AG08396 (cell line): Measurements from ENCODE around the gene B4GALT5.

ENCODE experiments used
- DNase-seq: peaks from one replicate; pipeline ENCODE4 v3.0.0; 2012; ENCODE audit warnings: low spot score, mixed read lengths

The B4GALT5 gene

DNA sequence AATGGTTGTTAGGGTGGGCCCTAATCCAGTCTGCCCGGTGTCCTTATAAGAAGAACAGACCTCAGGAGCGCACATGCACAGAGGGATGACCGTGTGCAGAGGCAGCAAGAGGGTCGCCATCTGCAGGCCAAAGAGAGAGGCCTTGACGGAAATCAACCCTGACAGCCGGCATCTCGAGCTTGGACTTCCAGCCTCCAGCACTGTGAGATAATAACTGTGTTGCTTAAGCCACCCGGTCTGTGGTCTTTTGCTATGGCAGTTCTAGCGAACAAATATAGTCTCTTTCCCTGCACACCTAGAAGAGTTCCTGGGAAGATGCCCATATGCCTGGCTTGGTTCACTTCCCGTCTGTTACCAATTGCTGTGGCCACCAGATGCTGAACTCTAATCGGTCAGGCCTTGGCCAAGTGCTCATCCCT is 110.5 kb downstream of the B4GALT5 start:
- DNase-seq: no peak

- DNase-seq: no peak
Measured at GRCh38 chr20:49602345-49603208, 111.1 kb downstream of the B4GALT5 start.

GRCh38 chr20:49601153-49601924 is 112.3 kb downstream of the B4GALT5 start:
- no peak for DNase-seq

DNA sequence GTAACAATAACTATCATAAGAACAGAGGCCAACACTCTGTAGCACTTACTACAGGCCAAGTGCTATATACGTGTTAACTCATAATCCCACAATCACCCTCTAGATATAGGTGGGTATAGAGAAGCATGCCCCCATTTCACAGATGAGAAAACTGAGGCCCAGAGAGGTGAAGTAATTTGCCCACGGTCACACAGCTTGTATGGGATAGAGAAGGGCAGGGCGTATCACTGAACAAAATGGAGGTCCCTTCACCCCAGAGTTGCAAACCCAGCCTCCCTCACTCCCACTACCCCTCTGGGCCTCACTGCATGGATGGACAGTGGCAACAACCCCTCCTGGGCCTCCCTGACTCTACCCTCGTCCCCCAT is 113.9 kb downstream of the B4GALT5 start:
- no peak for DNase-seq

DNA sequence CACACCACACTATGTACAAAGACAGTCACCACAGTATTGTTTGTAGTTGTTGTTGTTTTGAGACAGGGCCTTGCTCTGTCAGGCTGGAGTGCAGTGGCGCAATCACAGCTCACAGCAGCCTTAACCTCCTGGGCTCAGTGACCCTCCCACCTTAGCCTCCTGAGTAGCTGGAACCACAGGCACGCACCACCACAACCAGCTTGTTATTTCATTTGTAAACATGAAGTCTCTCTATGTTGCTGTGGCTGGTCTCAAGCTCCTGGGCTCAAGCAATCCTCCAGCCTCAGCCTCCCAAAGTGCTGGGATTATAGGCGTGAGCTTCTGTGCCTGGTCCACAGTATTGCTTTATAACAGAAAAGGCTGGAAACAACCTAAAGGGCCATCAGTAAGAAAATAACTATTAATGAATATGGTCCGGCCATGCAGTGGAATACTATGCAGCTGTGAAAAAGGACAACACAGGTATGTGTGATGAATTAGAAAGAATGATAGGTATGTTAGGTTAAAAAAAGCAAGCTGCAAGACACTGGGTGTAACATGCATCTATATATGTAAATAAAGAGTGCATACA is 115.8 kb downstream of the B4GALT5 start:
- DNase-seq: no peak

GRCh38 chr20:49595811-49596561 is 117.7 kb downstream of the B4GALT5 start:
- no peak for DNase-seq

DNA sequence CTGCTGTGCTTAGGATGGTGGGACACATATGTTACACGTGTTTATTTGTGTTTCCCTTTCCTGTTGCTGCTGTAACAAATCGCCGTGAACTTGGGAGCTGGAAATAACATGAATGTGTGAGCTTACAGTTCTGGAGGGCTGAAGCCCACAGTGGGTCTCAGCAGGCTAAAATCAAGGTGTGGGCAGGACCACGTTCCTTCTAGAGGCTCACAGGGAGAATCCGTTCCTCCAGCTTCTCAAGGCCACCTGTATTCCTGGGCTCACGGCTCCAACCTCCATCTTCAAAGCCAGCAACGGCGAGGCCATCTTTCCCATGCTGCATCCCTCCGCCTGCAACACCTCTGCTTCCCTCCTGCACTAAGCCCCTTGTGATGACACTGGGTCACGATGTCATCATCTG is 118.3 kb downstream of the B4GALT5 start:
- DNase-seq: no peak

DNA sequence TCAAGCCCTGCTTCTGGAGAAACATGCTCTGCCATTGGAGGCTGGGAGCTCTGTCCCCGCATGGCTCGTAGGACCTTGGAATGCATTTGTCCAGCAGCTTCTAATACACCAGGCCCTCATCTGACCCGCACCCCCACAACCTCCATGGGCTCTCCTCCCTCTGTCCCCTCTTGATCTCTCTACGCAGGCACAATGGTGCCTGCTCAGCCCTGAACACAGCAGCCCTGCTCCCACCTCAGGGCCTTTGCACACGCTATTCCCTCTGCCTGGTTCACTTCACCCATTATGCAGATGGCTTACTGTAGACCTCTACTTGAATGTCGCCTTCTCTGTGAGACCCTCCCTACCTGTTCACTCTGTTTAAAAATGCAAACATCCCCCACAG is 118.8 kb downstream of the B4GALT5 start:
- DNase-seq: no peak

DNA sequence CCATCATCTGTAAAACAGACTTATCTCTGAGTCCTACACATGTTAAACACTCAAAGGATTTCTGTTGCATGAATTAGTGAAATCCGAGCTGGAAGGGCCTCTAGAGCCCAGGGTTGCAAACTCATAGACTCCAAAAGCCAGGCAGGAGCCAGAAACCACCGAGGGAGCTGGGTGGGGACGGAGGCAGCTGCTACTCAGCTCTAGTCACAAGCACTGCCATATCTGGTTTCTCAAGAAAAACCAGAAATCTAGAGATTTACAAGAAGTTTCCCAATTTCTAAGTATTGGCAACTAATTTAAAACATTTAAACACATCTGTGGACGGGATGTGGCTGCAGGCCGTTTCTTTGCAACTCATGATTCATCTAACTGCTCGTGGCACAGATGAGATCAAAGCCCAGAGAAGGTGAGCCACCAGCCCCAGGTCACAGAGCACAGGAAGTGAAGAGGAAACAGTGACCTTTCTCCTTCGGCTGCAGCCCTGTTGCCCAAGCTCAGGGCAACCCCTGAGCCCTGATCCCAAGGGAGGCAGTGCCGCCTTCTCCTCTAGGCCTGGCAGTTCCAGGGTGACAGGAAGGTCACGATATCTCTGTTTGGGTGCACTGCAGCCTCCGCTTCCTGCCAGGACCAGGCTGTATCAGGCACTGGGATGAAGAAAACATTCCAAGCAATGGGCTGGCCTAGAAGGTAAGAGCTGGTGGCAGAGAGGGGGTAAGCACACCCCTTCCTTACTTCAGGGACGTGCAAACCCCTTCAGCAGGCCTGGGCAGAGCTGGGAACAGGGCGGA is 119.3 kb downstream of the B4GALT5 start:
- peak; percentile 65 for DNase-seq

- DNase-seq: no peak
Measured at GRCh38 chr20:49593466-49594142, 120.1 kb downstream of the B4GALT5 start.

DNA sequence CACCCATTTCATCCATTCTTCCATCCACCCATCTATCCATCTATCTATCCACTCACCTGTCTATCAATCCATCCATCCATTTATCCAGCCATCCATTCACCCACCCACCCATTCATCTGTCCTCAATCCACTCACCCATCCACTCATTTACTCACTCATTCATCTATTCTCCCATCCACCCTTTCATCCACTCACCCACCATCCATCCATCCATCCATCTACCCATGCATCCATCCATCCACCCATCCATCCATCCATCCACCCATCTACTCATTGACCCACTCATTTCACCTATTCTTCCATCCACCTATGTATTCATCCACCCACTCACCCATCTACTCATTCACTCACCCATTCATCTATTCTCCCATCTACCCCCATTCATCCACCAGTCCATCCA is 121.6 kb downstream of the B4GALT5 start:
- no peak for DNase-seq

DNA sequence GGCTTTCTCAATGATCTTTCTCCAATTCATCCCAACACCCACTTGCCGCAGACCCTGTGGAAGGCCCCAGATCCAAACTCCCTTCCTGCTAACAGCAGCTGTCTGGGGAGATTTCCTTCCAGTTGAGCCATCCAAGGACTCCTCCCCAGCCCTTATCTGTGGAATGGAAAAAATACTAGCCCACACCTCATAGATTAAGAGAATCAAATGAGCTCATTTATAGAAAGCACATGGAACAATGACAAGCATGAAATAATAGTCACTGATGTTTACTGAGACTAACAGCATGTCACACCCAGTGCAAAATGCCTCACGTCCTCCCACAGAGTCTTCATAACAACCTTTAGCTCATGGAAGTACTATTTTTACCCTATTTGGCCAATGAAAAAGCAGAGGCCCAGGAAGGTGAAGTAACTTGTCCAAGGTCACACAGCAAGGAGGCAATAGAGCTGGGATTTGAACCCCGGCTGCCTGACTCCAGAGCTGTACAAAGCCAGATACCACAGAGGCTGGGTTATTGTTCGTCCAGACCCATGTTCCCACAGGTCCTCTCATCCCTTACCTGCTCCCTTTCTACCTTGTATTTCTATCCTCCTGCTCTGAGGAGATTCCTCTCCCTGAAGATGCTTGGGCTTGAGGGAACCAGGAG is 122.3 kb downstream of the B4GALT5 start:
- no peak for DNase-seq

DNA sequence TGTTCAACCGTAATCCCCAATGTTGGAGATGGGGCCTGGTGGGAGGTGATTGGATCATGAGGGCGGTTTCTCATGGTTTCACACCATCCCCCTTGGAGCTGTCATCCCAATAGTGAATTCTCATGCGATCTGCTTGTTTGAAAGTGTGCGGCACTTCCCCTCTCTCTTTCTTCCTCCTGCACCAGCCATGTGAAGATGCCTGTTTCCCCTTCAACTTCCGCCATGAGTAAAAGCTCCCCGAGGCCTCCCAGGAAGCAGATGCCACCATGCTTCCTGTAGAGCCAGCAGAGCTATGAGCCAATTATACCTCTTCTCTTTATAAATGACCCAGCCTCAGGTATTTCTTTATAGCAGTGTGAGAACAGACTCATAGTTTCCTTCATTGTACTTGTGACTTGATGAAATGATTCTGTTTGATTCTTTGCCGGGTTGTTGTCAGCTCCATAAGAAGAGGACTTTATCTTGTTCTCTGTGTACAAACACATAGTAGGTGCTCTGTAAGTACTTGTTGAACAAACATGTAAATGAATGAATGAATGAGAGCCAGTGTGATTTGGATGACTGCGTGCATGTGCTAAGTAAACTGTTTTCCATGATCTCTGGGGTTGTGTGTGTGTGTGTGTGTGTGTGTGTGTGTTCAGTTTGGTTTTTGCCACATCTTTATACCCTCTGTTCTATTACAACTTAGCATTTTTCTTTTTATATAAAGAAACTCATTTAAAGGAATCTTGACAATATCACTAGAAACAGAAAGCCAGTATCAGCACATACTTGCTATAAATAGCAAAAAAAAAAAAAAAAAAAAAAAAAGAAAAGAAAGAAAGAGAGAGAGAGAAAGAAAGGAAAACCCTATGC is 123.3 kb downstream of the B4GALT5 start:
- no peak for DNase-seq

- no peak for DNase-seq
Measured at GRCh38 chr20:49589747-49590146, 123.9 kb downstream of the B4GALT5 start.

GRCh38 chr20:49587111-49587570 is 126.5 kb downstream of the B4GALT5 start:
- DNase-seq: no peak

DNA sequence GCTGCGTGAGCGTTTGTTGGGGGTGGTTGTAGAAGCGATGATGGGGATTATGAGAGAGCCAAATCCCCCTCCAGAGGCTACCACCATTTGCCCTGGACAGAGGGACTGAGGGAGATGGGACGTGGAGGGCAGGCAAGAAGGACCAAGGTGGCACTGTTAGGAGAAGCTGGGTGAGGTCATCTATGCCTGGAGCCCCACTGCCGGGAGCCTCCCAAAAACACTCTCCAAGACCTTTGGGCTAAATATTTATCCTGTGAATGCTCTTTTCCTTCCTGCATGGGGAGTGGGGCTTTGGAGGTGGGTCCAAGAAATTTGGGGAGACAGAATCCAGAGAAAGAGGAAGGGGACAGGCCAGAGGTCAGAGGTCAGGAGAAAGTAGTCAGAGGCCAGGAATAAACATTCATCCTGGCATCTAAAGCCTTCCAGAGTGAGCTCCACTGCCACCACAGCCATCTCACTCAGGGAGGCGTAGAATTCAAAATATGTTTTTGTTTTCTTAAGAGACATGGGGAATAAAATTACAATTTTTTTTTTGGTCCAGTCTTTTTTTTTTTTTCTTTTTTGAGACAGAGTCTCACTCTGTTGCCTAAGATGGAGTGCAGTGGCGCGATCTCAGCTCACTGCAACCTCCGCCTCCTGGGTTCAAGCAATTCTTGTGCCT is 128.0 kb downstream of the B4GALT5 start:
- no peak for DNase-seq

DNA sequence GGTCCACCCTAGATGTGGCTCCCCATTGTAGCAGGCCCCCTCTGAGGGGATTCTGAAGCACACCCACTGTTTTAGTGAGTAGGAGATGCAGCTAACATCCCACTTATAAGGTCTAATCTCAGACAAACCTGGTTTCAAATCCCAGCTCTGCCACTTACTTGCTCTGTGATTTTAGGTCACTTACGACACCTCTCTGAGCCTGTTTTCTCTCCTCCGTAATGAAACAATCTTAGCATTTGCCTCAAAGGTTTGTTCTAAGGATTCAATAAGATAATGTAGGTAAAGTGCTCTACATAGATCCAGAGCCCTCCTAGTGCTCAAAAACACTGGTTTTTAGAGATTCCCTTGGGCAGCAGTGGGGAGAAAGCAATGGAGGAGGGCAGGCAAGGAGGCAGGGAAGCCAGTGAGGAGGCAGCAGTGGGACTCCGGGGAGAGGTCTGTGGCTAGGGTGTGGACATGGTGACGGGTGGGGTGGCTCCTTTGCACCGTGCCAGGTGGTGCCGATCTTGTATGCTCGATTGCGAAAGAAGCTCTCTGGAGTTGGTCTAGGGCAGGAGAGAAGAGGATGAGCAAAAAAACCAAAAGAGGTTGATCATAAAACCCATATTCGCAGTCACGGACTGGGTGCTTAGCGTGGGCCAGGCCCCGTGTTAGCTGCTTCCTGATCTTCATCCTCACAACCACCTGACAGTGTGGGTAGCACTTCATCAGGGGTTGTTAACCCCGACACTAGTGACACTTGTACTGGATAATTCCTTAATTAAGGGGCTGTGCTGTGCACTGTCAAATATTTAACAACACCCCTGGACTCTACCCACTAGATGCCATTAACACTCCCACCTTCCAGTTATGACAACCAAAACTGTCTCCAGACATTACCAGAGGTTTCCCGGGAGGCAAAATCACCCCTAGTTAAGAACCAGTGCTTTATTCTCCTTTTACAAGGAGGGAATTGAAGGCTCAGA is 129.0 kb downstream of the B4GALT5 start:
- no peak for DNase-seq
